H9 (cell line): ENCODE data around the gene TTC23. TPM values are rescaled to one million over a fixed set of nuclear protein-coding genes. Genes with fewer than 3 reads are reported as not detected.

Experiments
- DNase-seq: peaks from one replicate; pipeline ENCODE4 v3.0.0-alpha.2; 2017
- H2AFZ ChIP-seq: one replicate; pipeline ENCODE4 v1.6.1; 2013; ENCODE audit warnings: mild to moderate bottlenecking, low read length, control low read depth, moderate library complexity
- H2AK5ac ChIP-seq: 2 replicates; pipeline ENCODE4 v1.6.1; 2013; ENCODE audit warnings: low read length, control low read depth, mixed read lengths; ENCODE audit not compliant: insufficient read length
- H2BK120ac ChIP-seq: one replicate; pipeline ENCODE4 v1.6.1; 2013; ENCODE audit warnings: low read depth, mild to moderate bottlenecking, low read length, control low read depth, inconsistent platforms; ENCODE audit not compliant: poor library complexity, severe bottlenecking
- H2BK12ac ChIP-seq: 2 replicates; pipeline ENCODE4 v1.6.1; 2013; ENCODE audit warnings: low read length, control low read depth, mixed read lengths, low read depth; ENCODE audit not compliant: insufficient read length
- H2BK15ac ChIP-seq: 2 replicates; pipeline ENCODE4 v1.6.1; 2013; ENCODE audit warnings: low read depth, low read length, control low read depth
- H2BK20ac ChIP-seq: one replicate; pipeline ENCODE4 v1.6.1; 2013; ENCODE audit warnings: low read depth, mild to moderate bottlenecking, low read length, control low read depth, inconsistent platforms; ENCODE audit not compliant: poor library complexity, severe bottlenecking
- H2BK5ac ChIP-seq: 2 replicates; pipeline ENCODE4 v1.6.1; 2013; ENCODE audit warnings: low read length, control low read depth, mixed read lengths; ENCODE audit not compliant: insufficient read length
- H3K14ac ChIP-seq: 2 replicates; pipeline ENCODE4 v1.6.1; 2013; ENCODE audit warnings: low read length, control low read depth; ENCODE audit not compliant: insufficient read depth
- H3K18ac ChIP-seq: 2 replicates; pipeline ENCODE4 v1.6.1; 2013; ENCODE audit warnings: low read depth, mild to moderate bottlenecking, mixed read lengths, low read length, control low read depth; ENCODE audit not compliant: insufficient read length
- H3K23ac ChIP-seq: 2 replicates; pipeline ENCODE4 v1.6.1; 2013; ENCODE audit warnings: low read length, control low read depth, mixed read lengths, low read depth; ENCODE audit not compliant: insufficient read length
- H3K23me2 ChIP-seq: 2 replicates; pipeline ENCODE4 v1.6.1; 2013; ENCODE audit warnings: low read depth, mild to moderate bottlenecking, mixed read lengths, low read length, control low read depth; ENCODE audit not compliant: insufficient read length, poor library complexity, severe bottlenecking
- H3K27ac ChIP-seq: 2 replicates; pipeline ENCODE4 v1.5.1; 2013; ENCODE audit warnings: low read length, control low read depth, mixed read lengths, low read depth; ENCODE audit not compliant: insufficient read length
- H3K27me3 ChIP-seq: 2 replicates; pipeline ENCODE4 v1.6.1; 2013; ENCODE audit warnings: low read length, control low read depth, inconsistent platforms; ENCODE audit not compliant: insufficient read depth
- H3K4ac ChIP-seq: 2 replicates; pipeline ENCODE4 v1.6.1; 2013; ENCODE audit warnings: low read depth, mild to moderate bottlenecking, control low read depth, inconsistent platforms, low read length, moderate library complexity
- H3K4me1 ChIP-seq: 2 replicates; pipeline ENCODE4 v1.6.1; 2013; ENCODE audit warnings: low read length, control low read depth, inconsistent platforms; ENCODE audit not compliant: insufficient read depth
- H3K4me2 ChIP-seq: 2 replicates; pipeline ENCODE4 v1.6.1; 2013; ENCODE audit warnings: low read length, control low read depth, mixed read lengths; ENCODE audit not compliant: insufficient read length, insufficient read depth
- H3K56ac ChIP-seq: 2 replicates; pipeline ENCODE4 v1.6.1; 2013; ENCODE audit warnings: low read depth, mild to moderate bottlenecking, mixed read lengths, low read length, control low read depth; ENCODE audit not compliant: insufficient read length
- H3K79me1 ChIP-seq: 2 replicates; pipeline ENCODE4 v1.6.1; 2013; ENCODE audit warnings: low read depth, mild to moderate bottlenecking, moderate library complexity, low read length, control low read depth, inconsistent platforms; ENCODE audit not compliant: insufficient read depth, poor library complexity, severe bottlenecking
- H3K79me2 ChIP-seq: 2 replicates; pipeline ENCODE4 v1.6.1; 2013; ENCODE audit warnings: low read length, control low read depth, inconsistent platforms; ENCODE audit not compliant: insufficient read depth
- H3K9ac ChIP-seq: 2 replicates; pipeline ENCODE4 v1.6.1; 2013; ENCODE audit warnings: low read length, control low read depth, mixed read lengths; ENCODE audit not compliant: insufficient read length; ENCODE audit errors: extremely low read depth
- H3K9me3 ChIP-seq: one replicate; pipeline ENCODE4 v1.6.1; 2013; ENCODE audit warnings: low read depth, low read length, inconsistent platforms; ENCODE audit not compliant: control insufficient read depth
- H3T11ph ChIP-seq: one replicate; pipeline ENCODE4 v1.6.1; 2013; ENCODE audit warnings: mild to moderate bottlenecking, low read length, control low read depth, inconsistent platforms
- H4K20me1 ChIP-seq: one replicate; pipeline ENCODE4 v1.6.1; 2013; ENCODE audit not compliant: control insufficient read depth, insufficient read length, insufficient read depth
- H4K5ac ChIP-seq: 2 replicates; pipeline ENCODE4 v1.6.1; 2013; ENCODE audit warnings: low read depth, mild to moderate bottlenecking, mixed read lengths, low read length, control low read depth; ENCODE audit not compliant: insufficient read length
- H4K8ac ChIP-seq: replicated peaks from 2 replicates; pipeline ENCODE4 v1.6.1; 2013; ENCODE audit warnings: low read length, control low read depth, mixed read lengths, low read depth; ENCODE audit not compliant: insufficient read length
- H4K91ac ChIP-seq: 2 replicates; pipeline ENCODE4 v1.6.1; 2013; ENCODE audit warnings: low read depth, mild to moderate bottlenecking, moderate library complexity, mixed read lengths, low read length, control low read depth; ENCODE audit not compliant: insufficient read length
- H3K27ac Mint-ChIP-seq, 3 experiments: 2 replicates in 2 of 3; 3 replicates in 1 of 3; pipeline ENCODE4 v1.8.0; 2020 to 2021; ENCODE audit warnings: mixed read lengths in 3 of 3, mild to moderate bottlenecking in 1 of 3, moderate library complexity in 1 of 3
- H3K27me3 Mint-ChIP-seq: 2 replicates; pipeline ENCODE4 v1.8.0; 2021; ENCODE audit warnings: low read depth, mild to moderate bottlenecking, moderate library complexity, mixed read lengths
- H3K36me3 Mint-ChIP-seq, 3 experiments: 2 replicates in 2 of 3; 3 replicates in 1 of 3; pipeline ENCODE4 v1.8.0; 2020 to 2021; ENCODE audit warnings: low read depth in 3 of 3, mixed read lengths in 3 of 3; ENCODE audit not compliant: insufficient read depth in 1 of 3
- H3K4me1 Mint-ChIP-seq, 2 experiments: 2 replicates each; pipeline ENCODE4 v1.8.0; 2020; ENCODE audit warnings: mixed read lengths in 2 of 2
- H3K4me3 Mint-ChIP-seq, 2 experiments: 2 replicates in 1 of 2; 3 replicates in 1 of 2; pipeline ENCODE4 v1.8.0; 2020 to 2021; ENCODE audit warnings: mild to moderate bottlenecking in 2 of 2, mixed read lengths in 2 of 2, moderate library complexity in 1 of 2
- H3K9me3 Mint-ChIP-seq, 2 experiments: 2 replicates in 1 of 2; 3 replicates in 1 of 2; pipeline ENCODE4 v1.8.0; 2020; ENCODE audit warnings: mild to moderate bottlenecking in 2 of 2, mixed read lengths in 2 of 2, moderate library complexity in 1 of 2
- CTCF ChIP-seq: fragments of 200-600 bp; sonication (generic); conservative IDR thresholded peaks from 3 replicates; pipeline ENCODE4 v1.8.0; 2021; ENCODE audit warnings: antibody characterized with exemption, mild to moderate bottlenecking
- WGBS: extraction: QIAGEN DNeasy Blood & Tissue Kit; methylation state at CpG from one replicate; pipeline ENCODE4 v1.1.7; 2013; ENCODE audit warnings: missing lambda C conversion rate, low lambda C conversion rate, mixed read lengths; ENCODE audit not compliant: insufficient read length; ENCODE audit errors: extremely low coverage; 5-methylcytosine and 5-hydroxymethylcytosine counted together
- total RNA-seq: library from RNA; stranded (reverse); gene quantifications from 2 replicates; pipeline ENCODE4 v1.2.1, GENCODE V29; 2021

The TTC23 gene
- total RNA-seq, 1 experiment from 2014 or later, result 14.3 TPM

GRCh38 chr15:99143242-99143641 is 106.1 kb downstream of the TTC23 start:
- Mint-ChIP-seq H3K36me3 (peaks cover 6 to 14% (median 12%) of the 10 kb centered on the region in 3 experiments), H3K27ac (peak overlapping the region in 2 of 3 experiments; percentile 71 to 94; a peak in 5 of 7 replicates), H3K9me3 (peaks cover 0 to 3% of the 10 kb centered on the region in 2 experiments; a peak in 1 of 5 replicates), H3K4me3 (no peak overlapping the region), H3K4me1 (peaks cover 37 to 54% of the 10 kb centered on the region in 2 experiments), H3K27me3 (no peaks in the 10 kb centered on the region)
- no peak overlapping the region for H2BK12ac ChIP-seq
- DNase-seq, result peak; percentile 4
- no peak overlapping the region for H2BK20ac ChIP-seq
- no peak for TF ChIP-seq CTCF
- no peak overlapping the region for H3K4ac ChIP-seq
- no peak overlapping the region for H2BK5ac ChIP-seq
- WGBS, result no CpG with 5 or more reads among the region's 3 CpGs
- H2AK5ac ChIP-seq, result no peak overlapping the region
- no peaks in the 10 kb centered on the region for H3K79me1 ChIP-seq
- H4K20me1 ChIP-seq, result no peaks in the 10 kb centered on the region
- no peaks in the 10 kb centered on the region for H3K27me3 ChIP-seq
- H3K4me2 ChIP-seq, result no peak overlapping the region
- no peak overlapping the region for H3K23ac ChIP-seq
- no peak overlapping the region for H2BK120ac ChIP-seq
- H3K9me3 ChIP-seq, result no peaks in the 10 kb centered on the region
- no peak overlapping the region for H4K91ac ChIP-seq
- no peak overlapping the region for H3K18ac ChIP-seq
- H3T11ph ChIP-seq, result no peak overlapping the region
- no peak overlapping the region for H3K9ac ChIP-seq
- no peak overlapping the region for H4K8ac ChIP-seq
- H3K56ac ChIP-seq, result no peak overlapping the region
- no peaks in the 10 kb centered on the region for H3K79me2 ChIP-seq
- no peak overlapping the region for H2AFZ ChIP-seq
- H4K5ac ChIP-seq, result no peak overlapping the region
- no peak overlapping the region for H3K14ac ChIP-seq
- H3K23me2 ChIP-seq, result no peaks in the 10 kb centered on the region
- no peak overlapping the region for H2BK15ac ChIP-seq
- peaks cover 8% of the 10 kb centered on the region for H3K4me1 ChIP-seq
- peak overlapping the region; percentile 37 for H3K27ac ChIP-seq
